GM12878 (cell line): ENCODE data around the gene MYO15A. TPM values are rescaled to one million over a fixed set of nuclear protein-coding genes. Genes with fewer than 3 reads are reported as not detected.

Experiments used
- ATAC-seq: fragments of 200-7000 bp; cut with Tn5 transposase; 3 replicates; pipeline ENCODE4 v1.9.1; 2020; ENCODE audit warnings: mild to moderate bottlenecking, moderate library complexity
- BruUV-seq: library from RNA; stranded (reverse); fragments of 400-500 nt; replicated peaks from 2 replicates; lab custom pipeline; 2021; lab: Mats Ljungman, UMichigan
- CTCF ChIA-PET: fragments of 300-600 bp; sonication (Branson Sonifier 250); formaldehyde crosslinking; extraction: SDS; loops from one replicate; lab custom pipeline; 2021; ENCODE audit warnings: inconsistent platforms; lab: Yijun Ruan, JAX
- POLR2A ChIA-PET: fragments of 350-600 bp; formaldehyde crosslinking; extraction: SDS; loops from one replicate; lab custom pipeline; 2021; ENCODE audit warnings: inconsistent platforms; lab: Charles Lee
- RAD21 ChIA-PET: fragments of 300-600 bp; sonication (Branson Sonifier 250); formaldehyde crosslinking; loops from one replicate; lab custom pipeline; 2023; ENCODE audit warnings: antibody characterized with exemption; ENCODE audit not compliant: unreplicated experiment; lab: Charles Lee
- SMC1A ChIA-PET: fragments of 300-600 bp; sonication (Branson Sonifier 250); formaldehyde crosslinking; loops from one replicate; lab custom pipeline; 2023; ENCODE audit not compliant: unreplicated experiment, uncharacterized antibody; lab: Charles Lee
- DNase-seq: peaks from one replicate; pipeline ENCODE4 v3.0.0-alpha.2; 2011; ENCODE audit warnings: low read depth, low spot score
- FAIRE-seq: peaks from 3 replicates; lab custom pipeline; 2011; peaks lifted over from hg19 to GRCh38; lab: Jason Lieb, UNC
- H2AFZ ChIP-seq: 2 replicates; pipeline ENCODE4 v1.6.0; 2011; ENCODE audit warnings: low read depth, low read length, control low read depth; ENCODE audit not compliant: control insufficient read depth
- H3K27ac ChIP-seq: 2 replicates; pipeline ENCODE4 v1.5.1; 2011; ENCODE audit warnings: control low read depth; ENCODE audit not compliant: control insufficient read depth, insufficient read depth
- H3K27me3 ChIP-seq, 2 experiments: replicated peaks in 1 of 2; 2 replicates each; pipeline versions ENCODE4 v1.6.0 to v1.6.1; 2011; ENCODE audit warnings: low read length in 1 of 2; ENCODE audit not compliant: control insufficient read depth in 2 of 2, insufficient read depth in 2 of 2
- H3K36me3 ChIP-seq, 2 experiments: 2 replicates each; pipeline ENCODE4 v1.5.1; 2011; ENCODE audit warnings: low read length in 1 of 2; ENCODE audit not compliant: control insufficient read depth in 2 of 2, insufficient read depth in 2 of 2
- H3K4me1 ChIP-seq: 2 replicates; pipeline ENCODE4 v1.6.1; 2011; ENCODE audit warnings: mild to moderate bottlenecking, low read length, moderate library complexity, mixed read lengths; ENCODE audit not compliant: control insufficient read depth, insufficient read depth
- H3K4me2 ChIP-seq: 2 replicates; pipeline ENCODE4 v1.6.0; 2011; ENCODE audit warnings: control low read depth; ENCODE audit not compliant: control insufficient read depth, insufficient read depth
- H3K4me3 ChIP-seq: fragments of 200-600 bp; sonication (generic); 2 replicates; pipeline ENCODE4 v1.5.1; 2016
- H3K79me2 ChIP-seq: 2 replicates; pipeline ENCODE4 v1.6.0; 2011; ENCODE audit warnings: low read length; ENCODE audit not compliant: control insufficient read depth, insufficient read depth
- H3K9ac ChIP-seq: 2 replicates; pipeline ENCODE4 v1.8.0; 2011; ENCODE audit warnings: low read length, control low read depth, mixed read lengths; ENCODE audit not compliant: control insufficient read depth, insufficient read depth
- H3K9me3 ChIP-seq: replicated peaks from 3 replicates; pipeline ENCODE4 v1.5.1; 2011; ENCODE audit warnings: mild to moderate bottlenecking, low read length; ENCODE audit not compliant: control insufficient read depth, insufficient read depth
- H4K20me1 ChIP-seq: 2 replicates; pipeline ENCODE4 v1.6.0; 2011; ENCODE audit not compliant: control insufficient read depth, insufficient read depth
- ETV6 ChIP-seq, 2 experiments: fragments of 450-650 bp in 1 of 2; IDR thresholded peaks in 1 of 2; conservative IDR thresholded peaks in 1 of 2; 2 replicates each; pipeline ENCODE4 v1.6.1; 2014; ENCODE audit warnings: antibody characterized with exemption in 1 of 2, borderline replicate concordance in 1 of 2, low read depth in 1 of 2, mild to moderate bottlenecking in 1 of 2, moderate library complexity in 1 of 2
- IRF3 ChIP-seq: fragments of 450-650 bp; IDR thresholded peaks from 2 replicates; pipeline ENCODE4 v1.6.1; 2014; ENCODE audit warnings: mild to moderate bottlenecking
- POLR2A ChIP-seq: IDR thresholded peaks from 2 replicates; pipeline ENCODE4 v1.6.1; 2011; ENCODE audit warnings: low read depth, mild to moderate bottlenecking, low read length
- RELA ChIP-seq: fragments of 450-650 bp; IDR thresholded peaks from 2 replicates; pipeline ENCODE4 v1.8.0; 2014; ENCODE audit warnings: borderline replicate concordance; ENCODE audit not compliant: partially characterized antibody
- WGBS: methylation state at CpG from one replicate; pipeline ENCODE4 v1.1.6; 2016; ENCODE audit warnings: low lambda C conversion rate; ENCODE audit not compliant: insufficient replicate concordance, insufficient coverage; ENCODE audit errors: missing lambda C conversion rate; 5-methylcytosine and 5-hydroxymethylcytosine counted together
- in situ Hi-C: fragments of 300-500 bp; cut with MboI; formaldehyde crosslinking; loops from 9 replicates; pipeline ENCODE4 v1.14.3; 2018; ENCODE audit warnings: mixed read lengths
- intact Hi-C: fragments of 100-400 bp; cut with micrococcal nuclease; formaldehyde crosslinking; loops from one replicate; pipeline ENCODE4 v1.14.2; 2022; ENCODE audit not compliant: unreplicated experiment
- polyA plus RNA-seq, 11 experiments: library from polyadenylated mRNA; depleted of rRNA in 4 of 11; unstranded in 6 of 11; stranded (reverse) in 5 of 11; fragments of >200 nt; fragmentation: Nextera tagmentation in 4 of 11; fragmentation: Illumina TruSeq in 1 of 11; extraction: Ambion mirVana in 4 of 11; extraction: Trizol in 1 of 11; gene quantifications; 1 replicate in 1 of 11; 2 replicates in 10 of 11; pipeline versions ENCODE4 v1.2.1 to v1.2.3, GENCODE V29; 2011 to 2016; ENCODE audit warnings: inconsistent platforms in 2 of 11, missing spikeins in 2 of 11, low read depth in 1 of 11
- total RNA-seq, 4 experiments: library from RNA; depleted of rRNA in 3 of 4; stranded (reverse); fragments of >200 nt in 3 of 4; fragmentation: Illumina TruSeq in 1 of 4; extraction: Trizol in 1 of 4; gene quantifications; 2 replicates each; pipeline versions ENCODE4 v1.2.1 to v1.2.3, GENCODE V29; 2013 to 2021

Gene MYO15A
- total and polyA plus RNA-seq, 10 of the 15 experiments (the other 5 are each of a cell fraction or from before 2014, with no cell fraction given) = 0.03 to 0.77 (median 0.21) TPM; not detected in 4

GRCh38 chr17:18100616-18101015, 7.9 kb upstream of the MYO15A start:
- Histone ChIP-seq H3K27me3 (no peaks in the 10 kb centered on the region), H2AFZ (no peak overlapping the region), H3K4me2 (no peak overlapping the region)
- SMC1A ChIA-PET = no interaction called here
- 85% methylated on average over 10 of the region's 10 CpGs for WGBS
- FAIRE-seq (no peak), ATAC-seq (no peak)
- POLR2A ChIA-PET = no interaction called here
- intact Hi-C loops = no loop called here
- no peak for TF ChIP-seq RELA
- TF ChIP-seq ETV6 (conservative IDR thresholded peaks at IDR 0.05 in 1 of 2, IDR thresholded peaks at IDR 0.05 in 1 of 2; ENCODE audit: borderline replicate concordance in 1 of 2, low read depth in 1 of 2) = no peak
- TF ChIP-seq, all 136 proteins: peak for 0
- Histone ChIP-seq H4K20me1 (no peaks in the 10 kb centered on the region), H3K36me3 (peaks cover 11 to 15% of the 10 kb centered on the region in 2 experiments), H3K4me3 (no peak overlapping the region), H3K4me1 (no peaks in the 10 kb centered on the region), H3K79me2 (no peaks in the 10 kb centered on the region), H3K9ac (no peak overlapping the region), H3K9me3 (no peaks in the 10 kb centered on the region), H3K27ac (no peak overlapping the region)
- no peak for DNase-seq
- ChIA-PET CTCF (no interaction called here), RAD21 (no interaction called here)
- in situ Hi-C loops = no loop called here
- no TSS peak for BruUV-seq

GRCh38 chr17:18101828-18102227, 6.7 kb upstream of the MYO15A start:
- Histone ChIP-seq H3K79me2 (no peaks in the 10 kb centered on the region), H3K9me3 (no peaks in the 10 kb centered on the region), H3K4me2 (no peak overlapping the region), H2AFZ (no peak overlapping the region), H3K27me3 (no peaks in the 10 kb centered on the region), H4K20me1 (no peaks in the 10 kb centered on the region), H3K27ac (no peak overlapping the region), H3K4me3 (no peak overlapping the region), H3K36me3 (peaks cover 11 to 15% of the 10 kb centered on the region in 2 experiments), H3K4me1 (no peaks in the 10 kb centered on the region), H3K9ac (no peak overlapping the region)
- TF ChIP-seq POLR2A (peak; percentile 17; the same call in 1 of the 2 replicates), IRF3 (no peak)
- SMC1A ChIA-PET = no interaction called here
- no peak for ATAC-seq
- FAIRE-seq = no peak
- BruUV-seq = no TSS peak
- WGBS = 93% methylated on average over 9 of the region's 9 CpGs
- no peak for DNase-seq
- in situ Hi-C loops (no loop called here), intact Hi-C loops (no loop called here)
- CTCF ChIA-PET = interaction anchor here (0.6 to 1.0 kb wide), 2 partner anchors 14 to 81 kb away, joined by 3 read pairs; partner anchors contain the start of gene ALKBH5
- POLR2A ChIA-PET = no interaction called here
- RAD21 ChIA-PET = no interaction called here
